H1 (cell line): ENCODE measurements around the gene ABL2. TPM values are rescaled to one million over a fixed set of nuclear protein-coding genes. Genes with fewer than 3 reads are reported as not detected.

Experiments used
- CTCF ChIA-PET: fragments of 300-600 bp; sonication (Branson Sonifier 250); formaldehyde crosslinking; loops from one replicate; lab custom pipeline; 2021; ENCODE audit not compliant: partially characterized antibody; lab: Charles Lee
- POLR2A ChIA-PET: fragments of 300-600 bp; sonication (Branson Sonifier 250); formaldehyde crosslinking; loops from one replicate; lab custom pipeline; 2021; ENCODE audit warnings: inconsistent platforms; ENCODE audit not compliant: partially characterized antibody; lab: Charles Lee
- DNase-seq, 2 experiments: peaks; one replicate each; pipeline versions ENCODE4 v3.0.0 to v3.0.0-alpha.2; 2010 to 2022; ENCODE audit warnings: low spot score in 2 of 2, low read depth in 1 of 2, mixed read lengths in 1 of 2
- FAIRE-seq: peaks from 2 replicates; lab custom pipeline; 2011; peaks lifted over from hg19 to GRCh38; lab: Jason Lieb, UNC
- H2AFZ ChIP-seq: 2 replicates; pipeline ENCODE4 v1.8.1; 2012; ENCODE audit warnings: low read length, inconsistent platforms
- H2AK5ac ChIP-seq: 2 replicates; pipeline ENCODE4 v1.6.1; 2013; ENCODE audit warnings: low read depth, low read length
- H2BK120ac ChIP-seq: replicated peaks from 2 replicates; pipeline ENCODE3; 2013; ENCODE audit warnings: low read depth, low read length, inconsistent platforms
- H2BK12ac ChIP-seq: 2 replicates; pipeline ENCODE4 v1.6.1; 2013; ENCODE audit warnings: low read depth, low read length
- H2BK15ac ChIP-seq: 2 replicates; pipeline ENCODE4 v1.6.1; 2013; ENCODE audit warnings: low read length
- H2BK20ac ChIP-seq: 2 replicates; pipeline ENCODE4 v1.6.1; 2013; ENCODE audit warnings: low read length
- H2BK5ac ChIP-seq: 2 replicates; pipeline ENCODE4 v1.6.1; 2013; ENCODE audit warnings: low read depth, low read length
- H3K14ac ChIP-seq: 2 replicates; pipeline ENCODE4 v1.6.1; 2013; ENCODE audit warnings: inconsistent platforms; ENCODE audit not compliant: insufficient read length
- H3K18ac ChIP-seq: 2 replicates; pipeline ENCODE4 v1.6.1; 2013; ENCODE audit warnings: low read length; ENCODE audit errors: extremely low read depth
- H3K23ac ChIP-seq: 2 replicates; pipeline ENCODE4 v1.6.1; 2013; ENCODE audit warnings: inconsistent platforms; ENCODE audit not compliant: insufficient read length
- H3K23me2 ChIP-seq: 2 replicates; pipeline ENCODE4 v1.6.1; 2013; ENCODE audit warnings: low read depth, low read length
- H3K27ac ChIP-seq: 2 replicates; pipeline ENCODE4 v1.6.1; 2011; ENCODE audit warnings: low read depth, low read length, inconsistent platforms
- H3K27me3 ChIP-seq, 4 experiments: replicated peaks in 1 of 4; 1 replicate in 1 of 4; 2 replicates in 3 of 4; pipeline versions ENCODE4 v1.6.1 to v1.8.1; 2011 to 2013; ENCODE audit warnings: low read length in 3 of 4, mild to moderate bottlenecking in 3 of 4, inconsistent platforms in 2 of 4, mixed read lengths in 2 of 4, moderate library complexity in 1 of 4; ENCODE audit not compliant: control insufficient read depth in 3 of 4, insufficient read depth in 3 of 4; ENCODE audit errors: extremely low read depth in 1 of 4
- H3K36me3 ChIP-seq, 4 experiments: 2 replicates each; pipeline versions ENCODE4 v1.6.1 to v1.8.1; 2011 to 2013; ENCODE audit warnings: mild to moderate bottlenecking in 4 of 4, low read length in 3 of 4, moderate library complexity in 2 of 4, control low read depth in 1 of 4, inconsistent platforms in 1 of 4; ENCODE audit not compliant: insufficient read depth in 4 of 4, control insufficient read depth in 2 of 4
- H3K4ac ChIP-seq: replicated peaks from 2 replicates; pipeline ENCODE3; 2013; ENCODE audit warnings: low read length, low read depth, mixed read lengths, inconsistent platforms; ENCODE audit not compliant: insufficient read length
- H3K4me1 ChIP-seq, 4 experiments: replicated peaks in 1 of 4; 1 replicate in 1 of 4; 2 replicates in 3 of 4; pipeline versions ENCODE4 v1.6.1 to v1.8.1; 2011 to 2013; ENCODE audit warnings: low read length in 3 of 4, inconsistent platforms in 2 of 4, mixed read lengths in 1 of 4; ENCODE audit not compliant: insufficient read depth in 4 of 4, control insufficient read depth in 3 of 4
- H3K4me2 ChIP-seq, 2 experiments: 2 replicates each; pipeline versions ENCODE4 v1.6.1 to v1.8.1; 2011 to 2013; ENCODE audit warnings: low read depth in 2 of 2, low read length in 2 of 2, control low read depth in 1 of 2, inconsistent platforms in 1 of 2, mild to moderate bottlenecking in 1 of 2; ENCODE audit not compliant: insufficient read depth in 1 of 2
- H3K4me3 ChIP-seq, 4 experiments: fragments of 200-600, 300-600 bp in 1 of 4; sonication (generic), shearing (Covaris generic), sonication (Bioruptor Twin) in 1 of 4; 2 replicates each; pipeline versions ENCODE4 v1.5.1 to v1.8.1; 2011 to 2016; ENCODE audit warnings: low read length in 4 of 4, low read depth in 3 of 4, control low read depth in 2 of 4, inconsistent platforms in 2 of 4, mild to moderate bottlenecking in 2 of 4, mixed read lengths in 1 of 4, moderate library complexity in 1 of 4; ENCODE audit not compliant: insufficient read depth in 2 of 4; ENCODE audit errors: extremely low read depth in 1 of 4
- H3K56ac ChIP-seq: replicated peaks from 2 replicates; pipeline ENCODE3; 2013; ENCODE audit warnings: low read depth, mild to moderate bottlenecking, mixed read lengths, low read length, inconsistent platforms; ENCODE audit not compliant: insufficient read length
- H3K79me1 ChIP-seq: 2 replicates; pipeline ENCODE4 v1.6.1; 2013; ENCODE audit warnings: low read depth, low read length, control low read depth
- H3K79me2 ChIP-seq, 2 experiments: 2 replicates each; pipeline versions ENCODE4 v1.6.1 to v1.8.1; 2012 to 2013; ENCODE audit warnings: low read length in 2 of 2, mild to moderate bottlenecking in 2 of 2, inconsistent platforms in 1 of 2; ENCODE audit not compliant: insufficient read depth in 2 of 2, control insufficient read depth in 1 of 2
- H3K9ac ChIP-seq, 4 experiments: replicated peaks in 1 of 4; 1 replicate in 1 of 4; 2 replicates in 3 of 4; pipeline versions ENCODE4 v1.6.1 to v1.8.1; 2011 to 2013; ENCODE audit warnings: low read depth in 3 of 4, low read length in 3 of 4, control low read depth in 2 of 4, mild to moderate bottlenecking in 2 of 4, moderate library complexity in 2 of 4, inconsistent platforms in 1 of 4; ENCODE audit errors: extremely low read depth in 1 of 4
- H3K9me3 ChIP-seq, 2 experiments: 2 replicates each; pipeline versions ENCODE4 v1.6.1 to v1.8.1; 2012 to 2013; ENCODE audit warnings: mild to moderate bottlenecking in 2 of 2, moderate library complexity in 2 of 2, control low read depth in 1 of 2, inconsistent platforms in 1 of 2, low read depth in 1 of 2, low read length in 1 of 2, mixed read lengths in 1 of 2; ENCODE audit not compliant: insufficient read depth in 2 of 2
- H4K20me1 ChIP-seq, 2 experiments: replicated peaks in 1 of 2; 2 replicates each; pipeline versions ENCODE3 to v1.8.1; 2011 to 2013; ENCODE audit warnings: inconsistent platforms in 2 of 2, low read length in 2 of 2, mild to moderate bottlenecking in 1 of 2; ENCODE audit not compliant: insufficient read depth in 2 of 2, control insufficient read depth in 1 of 2
- H4K5ac ChIP-seq: 2 replicates; pipeline ENCODE4 v1.6.1; 2013; ENCODE audit warnings: low read length, low read depth, mixed read lengths, inconsistent platforms; ENCODE audit not compliant: insufficient read length
- H4K8ac ChIP-seq: 2 replicates; pipeline ENCODE4 v1.8.0; 2013; ENCODE audit warnings: mild to moderate bottlenecking, moderate library complexity, low read length, inconsistent platforms; ENCODE audit not compliant: insufficient read depth; ENCODE audit errors: extremely low read depth
- H4K91ac ChIP-seq: replicated peaks from 2 replicates; pipeline ENCODE3; 2013; ENCODE audit warnings: low read length, mixed read lengths, inconsistent platforms; ENCODE audit not compliant: insufficient read length
- FOSL1 ChIP-seq: IDR thresholded peaks from 2 replicates; pipeline ENCODE4 v1.6.1; 2011; ENCODE audit warnings: mild to moderate bottlenecking, low read depth, low read length, moderate library complexity; ENCODE audit not compliant: insufficient read depth
- HDAC6 ChIP-seq: IDR thresholded peaks from one replicate; pipeline ENCODE4 v1.7.1; 2012; ENCODE audit warnings: low read depth, mild to moderate bottlenecking, inconsistent platforms, low read length, moderate library complexity
- JUND ChIP-seq: IDR thresholded peaks from 2 replicates; pipeline ENCODE4 v1.6.1; 2011; ENCODE audit warnings: mild to moderate bottlenecking, improper control_type of control experiment, low read length
- KDM4A ChIP-seq: IDR thresholded peaks from one replicate; pipeline ENCODE4 v1.7.1; 2012; ENCODE audit warnings: low read depth, mild to moderate bottlenecking, moderate library complexity, low read length, inconsistent platforms; ENCODE audit not compliant: severe bottlenecking
- MAFK ChIP-seq: IDR thresholded peaks from 2 replicates; pipeline ENCODE4 v1.6.1; 2012; ENCODE audit warnings: low read depth, mild to moderate bottlenecking, improper control_type of control experiment, low read length
- POU5F1 ChIP-seq: IDR thresholded peaks from 2 replicates; pipeline ENCODE4 v1.6.1; 2011; ENCODE audit warnings: low read depth, mild to moderate bottlenecking, low read length, moderate library complexity
- RFX5 ChIP-seq: IDR thresholded peaks from 2 replicates; pipeline ENCODE4 v1.6.1; 2011; ENCODE audit warnings: low read depth, low read length, improper control_type of control experiment, borderline replicate concordance
- SAP30 ChIP-seq: fragments of 300-600 bp; sonication (generic); IDR thresholded peaks from 2 replicates; pipeline ENCODE4 v1.7.1; 2012; ENCODE audit warnings: low read length, moderate library complexity, mild to moderate bottlenecking, inconsistent platforms; ENCODE audit not compliant: insufficient read depth, insufficient replicate concordance
- SIRT6 ChIP-seq: IDR thresholded peaks from one replicate; pipeline ENCODE4 v1.7.1; 2012; ENCODE audit warnings: low read length, inconsistent platforms
- SP1 ChIP-seq: IDR thresholded peaks from 2 replicates; pipeline ENCODE4 v1.6.1; 2011; ENCODE audit warnings: low read depth, low read length
- WGBS, 2 experiments: shearing (Covaris generic) in 1 of 2; methylation state at CpG; one replicate each; pipeline versions ENCODE4 v1.1.6 to v1.1.7; 2013 to 2015; ENCODE audit warnings: low lambda C conversion rate in 2 of 2, mixed read lengths in 2 of 2, inconsistent platforms in 1 of 2, low coverage in 1 of 2, missing lambda C conversion rate in 1 of 2; ENCODE audit not compliant: insufficient replicate concordance in 2 of 2, insufficient coverage in 1 of 2, insufficient read length in 1 of 2; ENCODE audit errors: extremely low coverage in 1 of 2, missing lambda C conversion rate in 1 of 2; 5-methylcytosine and 5-hydroxymethylcytosine counted together
- polyA plus RNA-seq, 7 experiments: library from polyadenylated mRNA; depleted of rRNA in 3 of 7; stranded (reverse) in 5 of 7; unstranded in 2 of 7; fragments of >200 nt in 5 of 7; fragments of 200-250 nt in 2 of 7; gene quantifications; 1 replicate in 5 of 7; 2 replicates in 1 of 7; 4 replicates in 1 of 7; pipeline versions ENCODE4 v1.2.1 to v1.2.3, GENCODE V29; 2011 to 2013; ENCODE audit warnings: missing spikeins in 2 of 7, mixed read lengths in 2 of 7
- total RNA-seq: library from RNA; stranded (reverse); fragmentation: NEBNext Ultra II Directional; extraction: Animal tissue kit (Norgen Biotek cat#: 25700); gene quantifications from 2 replicates; pipeline ENCODE4 v1.2.1, GENCODE V29; 2021
- TF ChIP-seq, protein P1 (sequence below): IDR thresholded peaks from 2 replicates; pipeline ENCODE4 v1.6.1; 2011; ENCODE audit warnings: low read length, improper control_type of control experiment

ABL2 gene
- total and polyA plus RNA-seq, 2 of the 8 experiments (the other 6 are each of a cell fraction or from before 2014, with no cell fraction given) = 4.5 to 19.1 TPM

DNA sequence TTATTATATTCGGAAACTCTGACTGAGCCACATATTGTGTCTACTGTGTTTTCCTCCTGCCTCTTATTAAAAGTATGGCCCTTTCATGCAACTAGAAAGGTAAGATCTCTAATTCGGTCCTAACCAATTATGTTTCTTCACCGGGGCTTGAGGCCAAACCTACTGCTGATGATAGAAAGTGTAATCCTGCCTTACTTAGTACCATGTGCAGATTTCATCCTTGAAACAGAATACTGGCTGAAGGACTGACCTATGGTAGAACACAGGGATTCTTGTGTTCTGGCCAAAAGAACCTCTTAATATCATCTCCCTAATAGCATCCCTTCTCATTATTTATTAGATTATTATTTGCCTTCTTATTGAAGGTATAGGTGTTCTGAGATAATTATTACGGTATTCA is 75.0 kb downstream of the ABL2 start:
- H2AFZ ChIP-seq = no peak overlapping the region
- H3K4ac ChIP-seq = no peak overlapping the region
- H3K4me2 ChIP-seq = no peak overlapping the region
- H3K18ac ChIP-seq = no peak overlapping the region
- H3K56ac ChIP-seq = no peak overlapping the region
- no peak overlapping the region for H4K91ac ChIP-seq
- H4K8ac ChIP-seq = no peak overlapping the region
- no peak overlapping the region for H2BK20ac ChIP-seq
- no peak overlapping the region for H3K4me3 ChIP-seq
- CTCF ChIA-PET = no interaction called here
- no peaks in the 10 kb centered on the region for H3K36me3 ChIP-seq
- H2BK12ac ChIP-seq = no peak overlapping the region
- no peak overlapping the region for H4K5ac ChIP-seq
- POLR2A ChIA-PET = no interaction called here
- H4K20me1 ChIP-seq = no peaks in the 10 kb centered on the region
- no peaks in the 10 kb centered on the region for H3K79me1 ChIP-seq
- 0 out of 7 replicates have a peak, but pooled peaks cover 0 to 2% (median 0%) of the 10 kb centered on the region in 4 experiments for H3K4me1 ChIP-seq
- no peaks in the 10 kb centered on the region for H3K27me3 ChIP-seq
- H3K9me3 ChIP-seq = no peaks in the 10 kb centered on the region
- 91% methylated on average over 4 of the region's 4 CpGs; no CpG with 5 or more reads in 1 of the 2 experiments for WGBS, 2 experiments
- H2BK15ac ChIP-seq = no peak overlapping the region
- H2AK5ac ChIP-seq = no peak overlapping the region
- no peaks in the 10 kb centered on the region for H3K23me2 ChIP-seq
- no peak overlapping the region for H3K23ac ChIP-seq
- no peak for DNase-seq
- FAIRE-seq = no peak
- H3K79me2 ChIP-seq = peaks cover 0 to 36% of the 10 kb centered on the region in 2 experiments; a peak in 2 of 4 replicates
- no peak overlapping the region for H2BK5ac ChIP-seq
- H2BK120ac ChIP-seq = no peak overlapping the region
- no peak overlapping the region for H3K14ac ChIP-seq
- no peak overlapping the region for H3K27ac ChIP-seq
- H3K9ac ChIP-seq = no peak overlapping the region
- TF ChIP-seq SIRT6 (no peak), POU5F1 (no peak), MAFK (no peak), KDM4A (no peak), RFX5 (no peak), FOSL1 (no peak), JUND (no peak), SAP30 (no peak), SP1 (no peak), HDAC6 (no peak)
- TF ChIP-seq, protein P1, sequence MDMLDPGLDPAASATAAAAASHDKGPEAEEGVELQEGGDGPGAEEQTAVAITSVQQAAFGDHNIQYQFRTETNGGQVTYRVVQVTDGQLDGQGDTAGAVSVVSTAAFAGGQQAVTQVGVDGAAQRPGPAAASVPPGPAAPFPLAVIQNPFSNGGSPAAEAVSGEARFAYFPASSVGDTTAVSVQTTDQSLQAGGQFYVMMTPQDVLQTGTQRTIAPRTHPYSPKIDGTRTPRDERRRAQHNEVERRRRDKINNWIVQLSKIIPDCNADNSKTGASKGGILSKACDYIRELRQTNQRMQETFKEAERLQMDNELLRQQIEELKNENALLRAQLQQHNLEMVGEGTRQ = no peak
